ENCODE measurements around the gene TSC22D4. TPM values are rescaled to one million over a fixed set of nuclear protein-coding genes. Genes with fewer than 3 reads are reported as not detected.
A peak's percentile ranks its signal among the peaks of the same experiment; 100 is the strongest.

Gene TSC22D4
- polyA plus RNA-seq, 4 donors, result 32.3 to 61.0 (median 48.2) TPM

DNA sequence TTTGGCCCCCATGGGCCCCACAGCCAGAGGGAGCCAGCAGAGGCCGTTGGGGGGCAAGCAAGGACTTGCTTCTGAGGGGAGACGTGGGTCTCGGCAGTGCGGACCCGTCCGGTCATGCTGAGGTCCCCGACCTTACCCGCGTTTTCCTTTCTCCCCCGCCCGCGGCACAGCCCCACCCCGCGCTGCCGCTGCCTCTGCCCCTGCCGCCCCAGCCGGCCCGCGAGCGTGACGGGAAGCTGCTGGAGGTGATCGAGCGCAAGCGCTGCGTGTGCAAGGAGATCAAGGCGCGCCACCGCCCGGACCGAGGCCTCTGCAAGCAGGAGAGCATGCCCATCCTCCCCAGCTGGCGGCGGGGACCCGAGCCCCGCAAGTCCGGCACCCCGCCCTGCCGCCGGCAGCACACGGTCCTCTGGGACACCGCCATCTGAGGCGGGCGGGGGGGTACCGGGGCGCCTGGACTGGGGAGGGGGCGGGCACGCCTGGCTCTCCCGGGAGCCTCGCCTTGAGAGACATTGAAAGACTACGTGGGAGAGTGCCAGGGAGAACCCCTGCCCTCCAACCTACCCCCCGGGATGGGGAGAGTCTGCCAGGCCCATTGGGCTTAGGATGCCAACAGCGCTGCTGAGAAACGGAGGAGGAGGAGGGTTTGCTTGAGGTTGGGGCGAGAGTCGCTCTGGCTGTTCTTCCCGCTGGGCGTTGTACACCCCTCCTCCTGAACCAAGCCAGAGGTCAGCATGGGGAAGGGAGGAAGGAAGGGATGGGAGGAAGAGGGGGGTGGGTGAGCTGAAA lies 14.7 kb upstream of the TSC22D4 start:
- no peak for DNase-seq (ENCODE audit: low read depth in 4 of 4, low spot score in 2 of 4)

DNA sequence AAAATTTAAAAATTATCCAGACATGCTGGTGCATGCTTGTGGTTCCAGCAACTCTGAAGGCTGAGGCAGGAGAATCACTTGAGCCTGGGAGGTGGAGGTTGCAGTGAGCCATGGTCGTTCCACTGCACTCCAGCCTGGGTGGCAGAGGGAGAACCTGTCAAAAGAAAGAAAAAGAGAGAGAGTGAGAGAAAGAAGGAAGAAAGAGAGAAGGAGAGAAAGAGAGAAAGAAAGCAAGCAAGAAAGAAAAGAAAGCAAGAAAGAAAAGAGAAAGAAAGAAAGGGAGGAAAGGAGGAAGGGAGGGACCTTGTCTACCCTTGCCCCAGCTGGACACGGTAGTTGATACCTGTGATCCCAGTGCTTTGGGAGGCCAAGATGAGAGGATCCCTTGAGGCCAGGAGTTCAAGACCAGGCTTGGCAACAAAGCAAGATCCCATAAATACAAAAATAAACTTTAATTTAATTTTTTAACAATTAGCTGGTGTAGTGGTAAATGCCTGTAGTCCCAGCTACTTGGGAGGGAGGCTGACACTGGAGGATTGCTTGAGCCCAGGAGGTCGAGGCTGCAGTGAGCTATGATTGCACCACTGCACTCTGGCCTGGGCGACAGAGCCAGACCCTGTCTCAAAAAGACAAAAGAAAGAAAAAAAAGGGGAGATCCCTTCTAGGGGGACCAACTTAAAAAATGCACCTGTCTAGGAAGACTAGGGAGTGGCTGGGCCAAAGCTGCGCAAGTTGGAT lies 13.9 kb upstream of the TSC22D4 start:
- no peak for DNase-seq (ENCODE audit: low read depth in 4 of 4, low spot score in 2 of 4)

DNA sequence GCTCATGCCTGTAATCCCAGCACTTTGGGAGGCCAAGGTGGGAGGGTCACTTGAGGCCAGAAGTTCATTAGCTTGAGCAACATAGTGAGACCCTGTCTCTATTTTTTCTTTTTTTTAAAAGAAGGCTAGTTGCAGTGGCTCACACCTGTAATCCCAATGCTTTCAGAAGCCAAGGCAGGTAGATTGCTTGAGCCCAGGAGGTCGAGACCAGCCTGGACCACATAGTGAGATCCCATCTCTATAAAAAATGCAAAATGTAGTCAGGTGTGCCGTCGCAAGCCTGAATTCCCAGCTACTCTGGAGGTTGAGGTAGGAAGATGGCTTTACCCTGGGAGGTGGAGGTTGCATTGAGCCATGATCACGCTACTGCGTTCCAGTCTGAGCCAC lies 12.2 kb upstream of the TSC22D4 start:
- DNase-seq (ENCODE audit: low read depth in 4 of 4, low spot score in 2 of 4), result no peak

DNA sequence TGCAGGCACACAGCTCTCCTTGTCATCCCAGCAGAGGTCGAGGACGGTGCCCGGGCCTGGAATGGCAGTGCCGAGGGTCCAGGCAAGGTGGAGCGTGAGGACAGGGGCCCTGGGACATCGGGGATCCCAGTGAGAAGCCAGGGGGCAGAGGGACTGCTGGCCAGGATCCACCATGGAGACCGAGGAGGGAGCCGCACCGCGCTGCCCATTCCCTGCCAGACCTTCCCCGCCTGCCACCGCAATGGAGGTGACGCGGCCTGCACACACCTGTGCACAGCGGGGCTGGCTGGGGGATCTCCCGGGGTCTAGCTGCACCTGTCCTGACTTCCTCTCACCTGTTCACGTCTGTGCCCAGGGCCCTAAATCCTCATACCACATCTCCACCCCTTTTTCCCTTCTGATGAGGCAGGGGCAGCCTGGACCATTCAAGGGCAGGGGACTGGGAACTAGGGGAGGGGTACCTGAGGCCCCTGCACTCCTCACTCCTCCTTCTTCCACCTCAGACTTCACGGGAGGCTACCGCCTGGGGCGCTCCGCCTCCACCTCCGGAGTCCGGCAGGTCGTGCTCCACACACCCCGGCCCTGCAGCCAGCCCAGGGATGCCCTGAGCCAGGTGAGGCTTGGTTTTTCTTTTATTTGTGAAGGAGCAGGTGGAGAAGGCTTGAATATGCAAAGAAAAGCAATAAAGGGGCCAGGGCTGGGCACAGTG lies 11.6 kb upstream of the TSC22D4 start:
- DNase-seq (ENCODE audit: low read depth in 4 of 4, low spot score in 2 of 4), result no peak

DNA sequence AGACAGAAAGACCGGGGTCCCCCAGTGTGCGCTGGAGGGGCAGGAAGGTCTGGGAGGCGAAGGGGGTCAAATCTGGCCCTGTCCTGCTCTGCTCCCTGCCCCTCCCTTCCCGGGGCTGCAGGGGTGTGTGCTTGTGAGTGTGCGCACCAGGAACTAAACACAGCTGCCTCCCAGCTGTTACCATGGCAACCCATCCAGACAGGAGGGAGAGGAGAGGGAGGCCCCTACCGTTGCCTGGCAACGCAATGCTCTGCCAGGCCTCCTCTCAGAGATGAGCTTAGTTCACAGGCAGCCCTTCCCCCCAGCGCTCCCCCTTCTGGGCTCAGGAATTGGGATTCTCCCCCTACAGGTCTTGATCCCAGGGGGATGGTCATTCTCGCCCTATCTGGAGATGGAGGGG lies 10.8 kb upstream of the TSC22D4 start:
- DNase-seq (ENCODE audit: low read depth in 4 of 4, low spot score in 2 of 4), result peak in 3 of 4 donors; percentile 80 to 92 (median 87)

DNA sequence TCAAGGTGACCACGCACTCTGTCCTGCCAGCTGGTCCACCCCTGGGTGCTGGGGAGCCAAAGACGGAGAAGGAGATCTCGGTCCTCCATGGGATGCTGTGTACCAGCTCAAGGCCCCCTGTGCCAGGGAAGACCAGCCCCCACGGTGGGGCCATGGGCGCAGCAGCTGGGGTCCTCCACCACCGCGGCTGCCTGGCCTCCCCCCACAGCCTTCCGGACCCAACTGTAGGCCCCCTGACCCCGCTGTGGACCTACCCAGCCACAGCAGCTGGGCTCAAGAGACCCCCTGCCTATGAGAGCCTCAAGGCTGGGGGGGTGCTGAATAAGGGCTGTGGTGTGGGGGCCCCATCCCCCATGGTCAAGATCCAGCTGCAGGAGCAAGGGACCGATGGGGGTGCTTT lies 10.1 kb upstream of the TSC22D4 start:
- no peak for DNase-seq (ENCODE audit: low read depth in 4 of 4, low spot score in 2 of 4)

DNA sequence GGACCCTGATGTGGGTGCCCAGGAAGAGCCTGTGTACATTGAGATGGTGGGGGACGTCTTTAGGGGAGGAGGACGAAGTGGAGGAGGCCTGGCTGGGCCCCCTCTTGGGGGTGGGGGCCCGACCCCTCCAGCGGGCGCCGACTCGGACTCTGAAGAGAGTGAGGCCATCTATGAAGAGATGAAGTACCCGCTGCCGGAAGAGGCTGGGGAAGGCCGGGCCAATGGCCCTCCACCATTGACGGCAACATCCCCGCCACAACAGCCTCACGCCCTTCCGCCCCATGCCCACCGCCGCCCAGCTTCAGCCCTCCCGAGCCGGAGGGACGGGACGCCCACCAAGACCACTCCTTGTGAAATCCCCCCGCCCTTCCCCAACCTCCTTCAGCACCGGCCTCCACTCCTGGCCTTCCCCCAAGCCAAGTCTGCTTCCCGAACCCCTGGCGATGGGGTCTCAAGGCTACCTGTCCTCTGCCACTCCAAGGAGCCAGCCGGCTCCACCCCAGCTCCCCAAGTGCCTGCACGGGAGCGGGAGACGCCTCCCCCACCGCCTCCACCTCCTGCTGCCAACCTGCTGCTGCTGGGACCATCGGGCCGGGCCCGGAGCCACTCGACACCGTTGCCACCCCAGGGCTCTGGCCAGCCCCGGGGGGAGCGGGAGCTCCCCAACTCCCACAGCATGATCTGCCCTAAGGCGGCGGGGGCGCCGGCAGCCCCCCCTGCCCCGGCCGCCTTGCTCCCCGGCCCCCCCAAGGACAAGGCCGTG lies 9.5 kb upstream of the TSC22D4 start:
- DNase-seq (ENCODE audit: low read depth in 4 of 4, low spot score in 2 of 4), result no peak

DNA sequence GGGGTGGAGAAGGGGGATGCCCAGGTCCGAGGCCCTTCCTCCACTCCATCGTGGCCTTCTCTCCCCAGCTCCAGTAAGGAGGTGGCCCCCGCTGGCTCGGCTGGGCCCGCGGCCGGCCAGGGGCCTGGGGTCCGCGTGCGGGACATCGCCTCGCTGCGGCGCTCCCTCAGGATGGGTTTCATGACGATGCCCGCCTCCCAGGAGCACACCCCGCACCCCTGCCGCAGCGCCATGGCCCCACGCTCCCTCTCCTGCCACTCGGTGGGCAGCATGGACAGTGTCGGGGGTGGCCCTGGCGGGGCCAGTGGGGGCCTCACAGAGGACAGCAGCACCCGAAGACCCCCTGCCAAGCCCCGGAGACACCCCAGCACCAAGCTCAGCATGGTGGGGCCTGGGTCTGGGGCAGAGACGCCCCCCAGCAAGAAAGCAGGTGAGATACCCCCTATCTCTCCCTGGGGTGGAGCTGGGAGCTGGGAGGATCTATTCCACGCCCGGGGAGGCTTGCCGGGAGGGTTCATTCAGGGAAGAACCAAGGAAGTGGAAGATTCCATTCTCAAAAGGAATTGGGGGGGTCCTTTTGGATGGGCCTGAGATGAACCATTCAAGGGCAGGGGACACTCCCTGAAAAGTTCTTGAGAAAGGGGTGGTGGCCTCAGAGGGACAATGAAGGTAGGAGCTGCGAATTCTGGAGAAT lies 7.9 kb upstream of the TSC22D4 start:
- no peak for DNase-seq (ENCODE audit: low read depth in 4 of 4, low spot score in 2 of 4)

DNA sequence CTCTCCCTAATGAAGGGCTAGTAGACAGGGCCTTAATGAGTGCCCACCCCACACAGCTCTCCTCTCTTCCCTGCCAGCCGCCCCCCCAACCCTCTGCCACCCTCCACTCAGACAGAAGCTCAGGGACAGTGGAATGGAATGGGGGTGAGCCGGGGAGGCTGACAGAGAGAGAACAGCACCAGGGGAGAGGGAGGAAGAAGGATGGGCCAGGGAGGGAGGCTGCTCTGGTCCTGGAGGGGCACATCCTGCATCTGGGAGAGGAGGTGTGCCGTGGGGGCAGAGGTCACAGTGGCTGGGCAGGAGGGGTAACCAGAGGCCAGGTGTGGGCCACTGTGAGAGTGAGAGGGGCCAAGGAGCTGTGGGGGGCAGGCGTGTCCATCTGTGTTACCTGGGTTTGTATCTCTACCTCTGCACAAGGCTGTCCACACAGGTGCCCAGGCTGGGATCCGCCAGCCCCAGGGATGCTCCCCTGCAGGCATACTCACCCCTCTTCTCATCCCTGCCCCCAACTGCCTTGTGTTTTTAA lies 7.2 kb upstream of the TSC22D4 start:
- DNase-seq (ENCODE audit: low read depth in 4 of 4, low spot score in 2 of 4), result no peak

DNA sequence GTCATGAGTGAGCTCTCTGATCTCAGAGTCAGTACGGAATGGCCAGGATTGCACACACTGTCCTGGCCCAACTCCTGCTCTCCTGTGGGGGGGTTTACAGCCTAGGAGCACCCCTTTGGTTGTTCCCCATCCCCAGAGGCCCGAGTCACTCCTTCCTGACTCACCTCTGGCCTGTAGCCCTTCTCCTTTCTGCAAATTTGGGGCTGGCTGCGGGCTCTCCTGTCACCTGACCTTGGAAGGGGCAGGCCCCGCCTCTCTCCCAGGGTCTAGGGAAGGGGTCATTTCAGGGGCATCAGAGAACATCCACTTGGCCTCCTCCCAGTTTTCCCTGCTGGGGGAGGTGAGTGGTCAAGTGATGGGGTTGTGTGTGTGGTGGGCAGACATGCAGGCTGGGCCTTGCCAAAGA lies 6.5 kb upstream of the TSC22D4 start:
- DNase-seq (ENCODE audit: low read depth in 4 of 4, low spot score in 2 of 4), result no peak

DNA sequence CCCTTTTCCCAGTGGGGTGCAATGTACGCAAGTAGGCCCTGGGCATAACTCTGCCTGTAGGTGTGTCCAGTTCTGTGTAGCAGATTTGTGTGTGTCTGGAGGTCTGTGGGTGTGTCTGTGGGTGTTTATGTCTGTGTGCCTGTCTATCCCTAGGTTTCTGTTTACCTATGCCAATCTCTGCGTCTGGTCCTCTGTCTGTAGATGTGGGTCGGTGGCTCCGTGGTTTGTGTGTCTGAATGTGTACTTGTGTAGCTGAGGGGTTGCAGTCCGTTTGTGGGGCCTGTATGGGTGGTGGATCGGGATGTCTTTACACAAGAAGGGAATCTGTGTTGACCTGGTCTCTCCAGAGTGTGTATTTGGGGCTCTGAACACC lies 5.6 kb upstream of the TSC22D4 start:
- no peak for DNase-seq (ENCODE audit: low read depth in 4 of 4, low spot score in 2 of 4)

DNA sequence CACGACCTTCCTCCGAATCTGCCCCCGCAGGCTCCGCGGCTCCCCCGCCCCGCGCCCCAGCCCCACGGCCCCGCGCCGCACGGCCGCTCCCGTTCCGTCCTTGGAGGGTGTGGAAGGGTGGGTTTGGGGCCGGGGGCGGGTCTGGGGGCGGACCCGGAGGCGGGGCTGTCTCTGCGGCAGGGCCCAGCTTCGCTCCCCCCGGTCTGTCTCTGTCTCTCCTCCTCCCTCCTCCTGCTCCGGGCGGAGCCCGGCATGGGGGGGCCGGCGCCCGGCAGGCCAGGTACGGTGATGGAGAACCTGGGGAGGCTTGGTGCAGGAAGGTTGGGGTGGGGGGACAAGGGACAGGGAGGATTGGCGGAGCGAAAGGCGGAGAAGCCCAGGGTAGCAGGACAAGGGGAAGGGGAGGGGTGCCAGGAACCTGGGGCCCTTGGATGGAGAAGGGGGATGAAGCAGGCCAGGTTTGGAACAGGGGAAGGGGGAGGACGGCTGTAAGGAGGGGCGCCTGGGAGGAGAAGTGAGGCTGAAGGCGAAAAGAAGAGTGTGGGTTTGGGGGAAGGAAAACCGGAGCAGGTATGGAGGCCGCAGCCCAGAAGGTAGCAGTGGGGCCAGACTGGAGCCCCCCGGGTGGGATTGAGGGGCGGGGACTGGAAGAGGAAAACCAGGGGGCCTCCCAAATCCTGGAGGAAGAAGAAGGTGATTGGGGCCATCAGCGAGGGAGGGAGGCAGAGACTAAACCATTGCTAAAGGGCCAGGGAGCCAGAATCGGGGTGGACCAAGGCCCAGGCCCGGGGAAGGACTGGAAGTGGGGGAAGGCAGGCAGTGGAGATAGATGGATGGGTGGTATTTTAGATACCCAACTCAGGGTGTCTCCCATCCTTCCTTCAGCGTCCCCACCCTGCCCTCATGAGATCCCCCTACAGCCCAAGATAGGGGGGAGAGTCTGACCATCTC lies 5.0 kb upstream of the TSC22D4 start, which contains the start of gene NYAP1:
Gene NYAP1, plus strand, starts transcription at position 206 of the 951 bp plus-strand sequence. CDS start 1,385 bp downstream, outside the sequence.
- DNase-seq (ENCODE audit: low read depth in 4 of 4, low spot score in 2 of 4), result no peak

DNA sequence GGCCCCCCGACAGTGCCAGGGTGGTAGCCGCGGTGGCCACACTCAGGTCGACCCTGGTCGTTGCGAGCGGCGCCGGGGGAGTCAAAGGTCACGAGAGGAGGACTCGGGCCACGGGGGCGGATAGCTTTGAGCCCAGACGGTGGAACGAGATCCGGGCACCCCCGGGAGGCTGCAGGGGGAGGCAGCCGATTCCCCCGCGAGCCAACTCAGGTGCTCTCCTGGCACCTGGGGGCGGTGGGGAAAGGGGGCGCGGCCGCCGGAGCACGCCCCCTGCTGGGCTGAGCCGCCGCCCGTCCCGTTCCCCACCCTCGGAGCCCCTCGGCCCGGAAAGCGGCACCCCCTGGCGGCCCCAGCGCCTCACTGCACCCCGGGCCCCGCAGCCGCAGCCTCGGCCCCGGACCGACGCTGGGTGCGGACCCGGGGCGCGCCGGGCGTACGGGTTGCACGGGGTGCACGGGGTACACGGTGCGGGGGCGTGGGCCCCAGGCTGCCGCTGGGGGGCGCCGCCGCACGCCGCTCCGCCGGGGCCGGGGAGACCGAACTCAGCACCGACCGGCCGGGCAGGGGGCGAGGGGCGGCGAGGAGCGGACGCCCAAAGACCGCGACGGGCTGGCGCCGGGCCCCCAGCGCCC lies 4.2 kb upstream of the TSC22D4 start:
- no peak for DNase-seq (ENCODE audit: low read depth in 4 of 4, low spot score in 2 of 4)

DNA sequence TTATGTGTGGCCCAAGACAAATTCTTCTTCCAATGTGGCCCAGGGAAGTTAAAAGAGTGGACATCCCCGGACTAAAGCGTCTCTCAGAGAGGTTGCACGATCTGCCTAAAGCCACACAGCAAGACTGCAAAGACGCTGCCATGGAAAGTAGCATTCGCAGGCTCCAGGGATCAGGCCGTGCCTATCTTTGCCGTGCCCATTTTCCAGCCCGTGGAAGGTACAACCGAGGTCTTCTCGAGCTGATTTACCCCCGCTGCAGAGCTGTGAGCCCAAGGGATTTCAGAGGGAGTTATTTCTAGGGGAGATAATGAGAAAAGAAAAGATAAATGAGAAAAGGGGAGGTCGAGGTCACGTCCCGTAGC lies 3.7 kb upstream of the TSC22D4 start:
- no peak for DNase-seq (ENCODE audit: low read depth in 4 of 4, low spot score in 2 of 4)

DNA sequence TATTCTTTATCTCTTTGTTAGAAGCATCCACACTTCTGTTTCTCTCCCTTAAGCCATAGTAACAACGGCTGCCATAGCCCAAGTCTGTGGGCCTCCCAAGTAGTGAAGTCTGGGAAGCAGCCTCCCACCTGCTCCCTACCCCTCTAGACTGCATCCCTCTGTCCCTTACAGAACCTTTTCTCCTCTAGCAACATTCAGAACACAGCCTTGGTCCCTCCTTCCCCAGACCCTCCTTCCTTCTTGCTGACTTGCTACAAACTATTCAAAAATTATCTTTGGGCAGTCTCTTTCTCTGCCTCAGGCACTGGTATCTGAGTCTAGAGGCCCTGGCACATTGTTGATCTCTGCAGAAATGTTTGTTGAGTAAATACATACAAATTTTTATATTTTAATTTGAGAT lies 2.5 kb upstream of the TSC22D4 start:
- DNase-seq (ENCODE audit: low read depth in 4 of 4, low spot score in 2 of 4), result no peak

DNA sequence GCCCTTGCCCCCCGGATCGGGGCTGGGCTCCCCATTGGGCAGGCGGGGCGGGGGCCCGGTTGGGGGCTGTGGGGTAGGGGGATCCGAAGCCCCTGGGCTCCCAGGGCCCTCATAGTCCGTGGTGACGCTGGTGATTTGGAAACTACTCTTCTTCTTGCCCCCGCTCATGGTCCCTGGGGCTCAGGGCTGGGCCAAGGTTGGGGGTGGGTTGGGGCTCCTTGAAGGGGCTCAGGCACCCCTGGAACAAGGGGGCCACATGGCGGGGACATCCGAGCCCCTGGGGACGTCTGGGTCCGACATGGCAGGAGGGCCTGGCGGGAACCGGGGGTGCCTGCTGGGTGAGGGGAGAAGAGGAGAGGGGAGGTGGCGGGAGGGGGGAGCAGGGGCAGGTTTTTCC lies 1.1 kb downstream of the TSC22D4 start:
- no peak for DNase-seq (ENCODE audit: low read depth in 4 of 4, low spot score in 2 of 4)

DNA sequence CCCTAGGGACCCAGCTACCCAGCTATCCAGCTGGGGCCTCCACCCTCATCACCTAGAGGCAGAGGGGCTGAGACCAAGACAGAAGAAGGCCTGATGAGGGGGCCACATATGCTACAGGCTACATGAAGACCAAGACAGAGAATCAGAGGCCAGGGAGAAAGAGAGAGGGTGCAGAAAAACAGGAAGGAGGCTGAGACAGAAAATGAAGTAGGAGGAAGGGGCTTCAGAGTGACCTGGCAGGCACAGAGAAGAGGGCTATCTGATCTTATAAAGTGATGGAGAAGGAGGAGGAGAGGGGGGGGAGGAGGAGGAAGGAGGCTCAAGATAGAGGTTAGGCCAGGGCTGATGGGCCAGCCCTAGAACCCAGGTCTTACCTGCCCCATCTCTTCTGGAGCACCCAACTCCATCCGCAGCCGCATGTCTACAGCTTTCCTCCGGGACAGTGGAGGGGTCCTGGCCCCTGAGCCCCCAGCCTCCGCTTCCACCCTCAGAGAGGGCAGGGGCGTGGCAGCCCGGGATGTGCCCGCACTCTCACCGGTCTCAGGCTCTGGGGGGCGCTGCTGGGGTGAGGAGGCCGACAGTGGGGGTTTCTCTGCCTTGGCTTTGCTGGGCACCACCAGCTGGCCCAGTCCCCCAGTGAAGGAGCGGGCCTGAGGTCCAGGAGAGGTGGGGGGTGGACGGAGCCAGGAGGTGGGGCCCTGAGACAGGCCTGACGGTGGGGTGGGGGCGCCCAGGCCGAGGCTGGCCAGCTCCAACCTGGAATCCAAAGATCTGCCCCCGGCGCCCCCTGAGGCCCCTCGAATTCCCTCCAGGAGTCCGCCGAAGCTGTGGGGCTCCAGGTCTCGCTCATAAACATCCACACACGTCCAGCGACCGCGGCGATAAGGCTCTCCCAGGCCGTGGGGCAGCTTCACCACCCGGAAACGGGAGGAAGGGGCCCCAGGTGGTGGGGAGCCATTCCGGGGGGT lies 1.8 kb downstream of the TSC22D4 start:
- DNase-seq (ENCODE audit: low read depth in 4 of 4, low spot score in 2 of 4), result no peak

Measured in left renal cortex interstitium (tissue), 4 donors.